ENCODE results near the gene SENP2. TPM values are rescaled to one million over a fixed set of nuclear protein-coding genes. Genes with fewer than 3 reads are reported as not detected.

SENP2 gene
- total and polyA plus RNA-seq, 12 donors: 7.6 to 46.3 (median 27.2) TPM

DNA sequence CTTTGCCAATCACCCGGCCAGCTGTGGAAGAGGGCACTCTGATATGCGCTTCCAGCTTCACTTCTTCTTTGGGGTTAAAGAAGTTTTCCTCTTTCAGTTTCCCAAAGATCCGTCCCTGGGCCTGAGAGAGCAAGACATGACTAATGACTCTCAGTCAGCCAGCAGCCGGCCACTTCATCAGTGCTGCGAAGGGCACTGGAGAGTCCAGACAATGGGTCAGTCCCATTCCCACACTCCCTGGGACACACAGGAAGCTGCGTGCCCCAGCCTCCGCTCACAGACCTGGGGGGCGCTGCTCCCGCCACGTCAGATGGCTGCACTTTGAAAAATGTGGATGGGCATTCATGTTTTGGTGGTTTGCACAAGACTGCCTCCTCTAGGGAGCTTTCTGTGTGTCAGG lies 63.3 kb downstream of the SENP2 start:
- Histone ChIP-seq H3K4me1 (replicated peaks in 1 of 2) (peaks cover 12 to 15% of the 10 kb centered on the region in 2 donors), H3K36me3 (replicated peaks in 1 of 2) (peaks cover 0 to 5% of the 10 kb centered on the region in 2 donors), H3K4me3 (no peak overlapping the region), H3K27me3 (no peaks in the 10 kb centered on the region), H3K27ac (peak overlapping the region in 4 of 5 donors; percentile 46 to 76 (median 60)), H3K9me3 (replicated peaks in 1 of 3) (no peaks in the 10 kb centered on the region)
- intact Hi-C loops (cut with DNase I): no loop called here
- no peak for TF ChIP-seq CTCF (IDR thresholded peaks at IDR 0.05)
- peak in 1 of 2 donors; percentile 47 for TF ChIP-seq POLR2A (IDR thresholded peaks at IDR 0.05)
- 29 to 51% (median 39%) methylated on average over 9 to 10 of the region's 10 CpGs for WGBS, 4 donors
- peak; percentile 48 to 86 (median 78) for DNase-seq

DNA sequence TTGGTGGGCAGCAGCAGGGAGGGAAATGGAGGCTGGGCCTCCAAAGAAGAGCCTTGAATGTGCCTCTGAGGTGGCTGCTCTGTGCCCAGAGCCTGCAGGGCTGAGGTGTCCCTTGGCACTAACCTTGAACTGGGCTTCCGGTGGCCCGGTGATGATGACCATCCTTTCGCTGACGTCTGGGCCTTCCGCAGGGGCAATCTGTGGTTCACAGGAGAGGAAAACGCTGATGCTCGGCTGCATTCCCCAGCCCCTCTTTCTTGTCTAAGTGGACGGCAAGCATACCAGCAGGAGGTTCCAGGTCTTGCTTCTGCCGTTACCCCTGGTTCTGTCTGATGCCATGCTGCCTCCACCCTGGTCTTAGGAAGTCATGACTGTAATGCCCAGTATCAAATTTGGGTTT lies 65.9 kb downstream of the SENP2 start:
- Histone ChIP-seq H3K4me3 (no peak overlapping the region), H3K9me3 (replicated peaks in 1 of 3) (no peaks in the 10 kb centered on the region), H3K27ac (no peak overlapping the region), H3K27me3 (no peaks in the 10 kb centered on the region), H3K36me3 (replicated peaks in 1 of 2) (no peaks in the 10 kb centered on the region), H3K4me1 (replicated peaks in 1 of 2) (peaks cover 30 to 37% of the 10 kb centered on the region in 2 donors)
- intact Hi-C loops (cut with DNase I): no loop called here
- DNase-seq: no peak
- TF ChIP-seq CTCF (IDR thresholded peaks at IDR 0.05) (no peak), POLR2A (IDR thresholded peaks at IDR 0.05) (no peak)
- 80 to 92% (median 86%) methylated on average over 4 to 9 of the region's 9 CpGs for WGBS, 4 donors

GRCh38 chr3:185653949-185654757 lies 68.1 kb downstream of the SENP2 start:
- Histone ChIP-seq H3K9me3 (replicated peaks in 1 of 3) (no peaks in the 10 kb centered on the region), H3K27ac (peak overlapping the region in 2 of 5 donors; percentile 97 to 99), H3K4me1 (replicated peaks in 1 of 2) (peaks cover 38 to 57% of the 10 kb centered on the region in 2 donors), H3K27me3 (no peaks in the 10 kb centered on the region), H3K36me3 (replicated peaks in 1 of 2) (no peaks in the 10 kb centered on the region), H3K4me3 (no peak overlapping the region)
- TF ChIP-seq CTCF (IDR thresholded peaks at IDR 0.05) (no peak), POLR2A (IDR thresholded peaks at IDR 0.05) (no peak)
- WGBS, 4 donors: 88 to 100% (median 93%) methylated on average over 9 to 12 of the region's 12 CpGs
- DNase-seq: no peak
- intact Hi-C loops (cut with DNase I): no loop called here

DNA sequence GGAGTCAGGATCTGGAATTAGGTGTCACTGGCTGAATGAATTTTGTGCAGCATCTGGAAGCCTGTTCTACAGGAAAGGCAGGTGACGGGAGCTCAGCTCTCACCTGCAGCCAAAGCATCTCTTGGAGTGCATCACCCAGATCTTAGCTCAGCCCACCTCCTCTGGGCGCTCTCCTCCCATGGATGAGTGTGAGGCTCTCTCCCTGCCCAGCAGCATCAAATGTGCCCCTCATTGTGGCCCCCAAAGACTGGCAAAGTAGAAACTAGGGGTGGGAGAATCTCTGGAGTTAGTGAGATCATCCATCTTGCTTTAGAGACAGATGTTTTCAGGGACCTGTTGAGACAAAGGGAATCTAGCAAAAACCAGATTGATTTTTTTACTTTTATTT lies 68.7 kb downstream of the SENP2 start:
- no peak overlapping the region for H3K4me3 ChIP-seq
- peak overlapping the region; percentile 91 to 99 (median 94) for H3K27ac ChIP-seq
- no peaks in the 10 kb centered on the region for H3K9me3 ChIP-seq (replicated peaks in 1 of 3)
- no peaks in the 10 kb centered on the region for H3K27me3 ChIP-seq
- no peak for DNase-seq
- H3K36me3 ChIP-seq (replicated peaks in 1 of 2): no peaks in the 10 kb centered on the region
- no peak for TF ChIP-seq POLR2A (IDR thresholded peaks at IDR 0.05)
- TF ChIP-seq CTCF (IDR thresholded peaks at IDR 0.05): no peak
- 88 to 100% (median 95%) methylated on average over 2 of the region's 2 CpGs for WGBS, 4 donors
- intact Hi-C loops (cut with DNase I): no loop called here
- peaks cover 37 to 56% of the 10 kb centered on the region in 2 donors for H3K4me1 ChIP-seq (replicated peaks in 1 of 2)
